ENCODE results near the gene BTN3A1. TPM values are rescaled to one million over a fixed set of nuclear protein-coding genes. Genes with fewer than 3 reads are reported as not detected.
A peak's percentile ranks its signal among the peaks of the same experiment; 100 is the strongest.

Gene BTN3A1
- total and polyA plus RNA-seq, 2 of the 13 experiments (the other 11 are each of a cell fraction or from before 2014, with no cell fraction given) = 13.3 to 14.0 TPM

GRCh38 chr6:26457806-26458688 is 56.0 kb downstream of the BTN3A1 start, which contains the start of gene BTN2A1 (continued):
- TF ChIP-seq KDM2A (CRISPR knock-in tag; IDR thresholded peaks at IDR 0.05; ENCODE audit: borderline replicate concordance, low read depth) = 0 out of 2 replicates have a peak, but pooled peaks have one; percentile 12
- no peak for TF ChIP-seq ZNF225 (CRISPR knock-in tag; IDR thresholded peaks at IDR 0.05)
- TF ChIP-seq RARG (CRISPR knock-in tag; IDR thresholded peaks at IDR 0.05; ENCODE audit: low read depth) = no peak
- TF ChIP-seq, protein P1, sequence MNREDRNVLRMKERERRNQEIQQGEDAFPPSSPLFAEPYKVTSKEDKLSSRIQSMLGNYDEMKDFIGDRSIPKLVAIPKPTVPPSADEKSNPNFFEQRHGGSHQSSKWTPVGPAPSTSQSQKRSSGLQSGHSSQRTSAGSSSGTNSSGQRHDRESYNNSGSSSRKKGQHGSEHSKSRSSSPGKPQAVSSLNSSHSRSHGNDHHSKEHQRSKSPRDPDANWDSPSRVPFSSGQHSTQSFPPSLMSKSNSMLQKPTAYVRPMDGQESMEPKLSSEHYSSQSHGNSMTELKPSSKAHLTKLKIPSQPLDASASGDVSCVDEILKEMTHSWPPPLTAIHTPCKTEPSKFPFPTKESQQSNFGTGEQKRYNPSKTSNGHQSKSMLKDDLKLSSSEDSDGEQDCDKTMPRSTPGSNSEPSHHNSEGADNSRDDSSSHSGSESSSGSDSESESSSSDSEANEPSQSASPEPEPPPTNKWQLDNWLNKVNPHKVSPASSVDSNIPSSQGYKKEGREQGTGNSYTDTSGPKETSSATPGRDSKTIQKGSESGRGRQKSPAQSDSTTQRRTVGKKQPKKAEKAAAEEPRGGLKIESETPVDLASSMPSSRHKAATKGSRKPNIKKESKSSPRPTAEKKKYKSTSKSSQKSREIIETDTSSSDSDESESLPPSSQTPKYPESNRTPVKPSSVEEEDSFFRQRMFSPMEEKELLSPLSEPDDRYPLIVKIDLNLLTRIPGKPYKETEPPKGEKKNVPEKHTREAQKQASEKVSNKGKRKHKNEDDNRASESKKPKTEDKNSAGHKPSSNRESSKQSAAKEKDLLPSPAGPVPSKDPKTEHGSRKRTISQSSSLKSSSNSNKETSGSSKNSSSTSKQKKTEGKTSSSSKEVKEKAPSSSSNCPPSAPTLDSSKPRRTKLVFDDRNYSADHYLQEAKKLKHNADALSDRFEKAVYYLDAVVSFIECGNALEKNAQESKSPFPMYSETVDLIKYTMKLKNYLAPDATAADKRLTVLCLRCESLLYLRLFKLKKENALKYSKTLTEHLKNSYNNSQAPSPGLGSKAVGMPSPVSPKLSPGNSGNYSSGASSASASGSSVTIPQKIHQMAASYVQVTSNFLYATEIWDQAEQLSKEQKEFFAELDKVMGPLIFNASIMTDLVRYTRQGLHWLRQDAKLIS (CRISPR knock-in tag; IDR thresholded peaks at IDR 0.05) = no peak
- TF ChIP-seq HNRNPL (IDR thresholded peaks at IDR 0.05; ENCODE audit: low read depth, low read length) = 0 out of 2 replicates have a peak, but pooled peaks have one; percentile 15
- no peak for TF ChIP-seq MYNN (CRISPR knock-in tag; IDR thresholded peaks at IDR 0.05; ENCODE audit: low read depth)
- peak; percentile 67 for TF ChIP-seq PHF8 (CRISPR knock-in tag; IDR thresholded peaks at IDR 0.05)
- TF ChIP-seq ZNF678 (CRISPR knock-in tag; IDR thresholded peaks at IDR 0.05) = no peak; the same call in 1 of the 2 replicates
- TF ChIP-seq HHEX (CRISPR knock-in tag; IDR thresholded peaks at IDR 0.05) = no peak
- no peak for TF ChIP-seq SMAD1 (CRISPR knock-in tag; IDR thresholded peaks at IDR 0.05; ENCODE audit: borderline replicate concordance, low read depth)
- no peak for TF ChIP-seq ZNF709 (CRISPR knock-in tag; IDR thresholded peaks at IDR 0.05)
- no peak for TF ChIP-seq ARHGAP35 (CRISPR knock-in tag; IDR thresholded peaks at IDR 0.05; ENCODE audit: borderline replicate concordance)
- TF ChIP-seq SRSF4 (IDR thresholded peaks at IDR 0.05; ENCODE audit: low read depth, low read length, poor library complexity, severe bottlenecking) = no peak
- TF ChIP-seq ZNF615 (CRISPR knock-in tag; IDR thresholded peaks at IDR 0.05; ENCODE audit: borderline replicate concordance) = no peak
- no peak for TF ChIP-seq TRIM24 (CRISPR knock-in tag; IDR thresholded peaks at IDR 0.05)
- TF ChIP-seq ATAD3A (CRISPR knock-in tag; IDR thresholded peaks at IDR 0.05) = no peak
- no peak for TF ChIP-seq PPARG (CRISPR knock-in tag; conservative IDR thresholded peaks at IDR 0.05)
- TF ChIP-seq, protein P2, sequence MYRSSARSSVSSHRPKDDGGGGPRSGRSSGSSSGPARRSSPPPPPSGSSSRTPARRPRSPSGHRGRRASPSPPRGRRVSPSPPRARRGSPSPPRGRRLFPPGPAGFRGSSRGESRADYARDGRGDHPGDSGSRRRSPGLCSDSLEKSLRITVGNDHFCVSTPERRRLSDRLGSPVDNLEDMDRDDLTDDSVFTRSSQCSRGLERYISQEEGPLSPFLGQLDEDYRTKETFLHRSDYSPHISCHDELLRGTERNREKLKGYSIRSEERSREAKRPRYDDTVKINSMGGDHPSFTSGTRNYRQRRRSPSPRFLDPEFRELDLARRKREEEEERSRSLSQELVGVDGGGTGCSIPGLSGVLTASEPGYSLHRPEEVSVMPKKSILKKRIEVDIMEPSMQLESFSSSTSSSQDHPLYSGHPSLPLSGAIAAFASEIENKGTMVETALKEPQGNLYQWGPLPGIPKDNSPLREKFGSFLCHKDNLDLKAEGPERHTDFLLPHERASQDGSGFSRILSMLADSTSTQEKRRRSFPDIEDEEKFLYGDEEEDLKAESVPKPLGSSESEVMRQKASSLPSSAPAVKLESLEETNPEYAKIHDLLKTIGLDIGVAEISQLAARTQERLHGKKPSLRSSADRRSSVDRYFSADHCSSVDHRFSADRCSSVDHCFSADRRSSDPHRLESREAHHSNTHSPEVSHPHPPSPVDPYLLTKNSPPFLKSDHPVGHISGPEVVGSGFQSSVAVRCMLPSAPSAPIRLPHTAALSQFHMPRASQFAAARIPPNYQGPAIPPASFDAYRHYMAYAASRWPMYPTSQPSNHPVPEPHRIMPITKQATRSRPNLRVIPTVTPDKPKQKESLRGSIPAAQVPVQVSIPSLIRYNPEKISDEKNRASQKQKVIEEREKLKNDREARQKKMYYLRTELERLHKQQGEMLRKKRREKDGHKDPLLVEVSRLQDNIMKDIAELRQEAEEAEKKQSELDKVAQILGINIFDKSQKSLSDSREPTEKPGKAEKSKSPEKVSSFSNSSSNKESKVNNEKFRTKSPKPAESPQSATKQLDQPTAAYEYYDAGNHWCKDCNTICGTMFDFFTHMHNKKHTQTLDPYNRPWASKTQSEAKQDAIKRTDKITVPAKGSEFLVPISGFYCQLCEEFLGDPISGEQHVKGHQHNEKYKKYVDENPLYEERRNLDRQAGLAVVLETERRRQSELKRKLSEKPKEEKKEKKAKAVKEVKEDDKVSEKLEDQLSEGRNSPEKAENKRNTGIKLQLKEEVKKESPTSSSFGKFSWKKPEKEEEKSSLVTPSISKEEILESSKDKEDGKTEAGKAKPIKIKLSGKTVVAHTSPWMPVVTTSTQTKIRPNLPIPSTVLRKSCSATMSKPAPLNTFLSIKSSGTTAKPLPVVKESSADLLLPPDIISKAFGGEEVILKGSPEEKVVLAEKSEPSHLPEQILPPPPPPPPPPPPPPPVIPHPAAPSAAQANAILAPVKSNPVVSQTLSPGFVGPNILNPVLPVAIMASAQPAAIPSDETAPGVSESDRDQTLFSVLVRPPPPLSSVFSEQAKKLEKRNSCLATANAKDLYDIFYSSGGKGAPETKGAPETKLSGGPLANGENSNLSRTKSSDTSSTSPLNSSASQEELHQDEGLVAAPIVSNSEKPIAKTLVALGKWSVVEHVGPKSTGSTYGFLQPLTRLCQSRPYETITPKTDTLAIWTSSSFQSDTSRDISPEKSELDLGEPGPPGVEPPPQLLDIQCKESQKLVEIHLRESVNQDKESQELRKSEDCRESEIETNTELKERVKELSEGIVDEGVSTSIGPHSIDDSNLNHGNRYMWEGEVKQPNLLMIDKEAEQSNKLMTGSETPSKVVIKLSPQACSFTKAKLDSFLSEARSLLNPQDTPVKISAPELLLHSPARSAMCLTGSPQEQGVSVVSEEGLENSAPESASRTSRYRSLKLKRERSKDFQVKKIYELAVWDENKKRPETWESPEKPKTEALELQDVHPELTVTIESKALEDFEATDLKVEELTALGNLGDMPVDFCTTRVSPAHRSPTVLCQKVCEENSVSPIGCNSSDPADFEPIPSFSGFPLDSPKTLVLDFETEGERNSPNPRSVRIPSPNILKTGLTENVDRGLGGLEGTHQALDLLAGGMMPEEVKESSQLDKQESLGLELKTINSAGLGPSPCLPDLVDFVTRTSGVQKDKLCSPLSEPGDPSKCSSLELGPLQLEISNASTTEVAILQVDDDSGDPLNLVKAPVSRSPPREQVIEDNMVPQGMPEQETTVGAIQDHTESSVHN (CRISPR knock-in tag; IDR thresholded peaks at IDR 0.05) = no peak
